ENCODE data around the gene LARP4B. TPM values are rescaled to one million over a fixed set of nuclear protein-coding genes. Genes with fewer than 3 reads are reported as not detected.

LARP4B gene
- total and polyA plus RNA-seq, 2 donors (not counting 1 experiment from before 2014, with no cell fraction given) = 35.6 to 129 TPM

- Histone ChIP-seq H3K9me3 (ENCODE audit: control extremely low read depth in 1 of 3, control insufficient read depth in 2 of 3, insufficient read depth in 1 of 3, low read length in 2 of 3) (peaks cover 0 to 3% (median 0%) of the 10 kb centered on the region in 3 donors), H3K4me2 (replicated peaks; ENCODE audit: low read depth, low read length, poor library complexity, severe bottlenecking) (no peak overlapping the region), H3K27ac (ENCODE audit: low read length in 2 of 2) (no peak overlapping the region), H3K36me3 (replicated peaks in 1 of 2; ENCODE audit: control extremely low read depth in 1 of 2, control insufficient read depth in 1 of 2, extremely low read depth in 1 of 2, insufficient read depth in 2 of 2, low read length in 1 of 2) (no peaks in the 10 kb centered on the region), H3K79me2 (ENCODE audit: control insufficient read depth, insufficient read depth, low read length) (no peaks in the 10 kb centered on the region), H3K9ac (ENCODE audit: low read length) (no peak overlapping the region), H2AFZ (ENCODE audit: insufficient read depth, low read depth, low read length, poor library complexity, severe bottlenecking) (no peak overlapping the region), H3K27me3 (replicated peaks in 1 of 4; ENCODE audit: control extremely low read depth in 1 of 4, control insufficient read depth in 3 of 4, insufficient read depth in 4 of 4, low read length in 3 of 4) (peaks cover 0 to 6% (median 2%) of the 10 kb centered on the region in 4 experiments), H3K4me1 (ENCODE audit: control insufficient read depth in 2 of 2, insufficient read depth in 2 of 2, low read length in 2 of 2) (no peaks in the 10 kb centered on the region), H3K4me3 (ENCODE audit: control extremely low read depth in 1 of 5, extremely low read depth in 1 of 5, insufficient read depth in 1 of 5, low read depth in 2 of 5, low read length in 4 of 5) (no peak overlapping the region), H4K20me1 (ENCODE audit: control insufficient read depth, insufficient read depth, low read length, poor library complexity, severe bottlenecking) (no peaks in the 10 kb centered on the region)
- no peaks in the 10 kb centered on the region for H3K4me1 Mint-ChIP-seq
- H3K27me3 Mint-ChIP-seq = peaks cover 24% of the 10 kb centered on the region
- TF ChIP-seq EZH2 (IDR thresholded peaks at IDR 0.05; ENCODE audit: borderline replicate concordance, insufficient read depth, low read depth, low read length, poor library complexity, severe bottlenecking) (no peak), CTCF (IDR thresholded peaks at IDR 0.05) (no peak)
- no peak for ATAC-seq (ENCODE audit: low read depth)
- WGBS (ENCODE audit: insufficient coverage) = 100% methylated on average over 1 of the region's 3 CpGs
- POLR2A ChIA-PET = no interaction called here
- no peak overlapping the region for H3K27ac Mint-ChIP-seq
- no peak overlapping the region for H3K4me3 Mint-ChIP-seq
- H3K9me3 Mint-ChIP-seq (ENCODE audit: insufficient read depth) = no peaks in the 10 kb centered on the region
- intact Hi-C loops (cut with micrococcal nuclease) = no loop called here
- CTCF ChIA-PET = no interaction called here
- DNase-seq = no peak
Observed at GRCh38 chr10:962342-962741, 30.8 kb upstream of the LARP4B start.

GRCh38 chr10:958856-959255 is 27.4 kb upstream of the LARP4B start:
- Histone ChIP-seq H4K20me1 (ENCODE audit: control insufficient read depth, insufficient read depth, low read length, poor library complexity, severe bottlenecking) (no peaks in the 10 kb centered on the region), H3K27me3 (replicated peaks in 1 of 4; ENCODE audit: control extremely low read depth in 1 of 4, control insufficient read depth in 3 of 4, insufficient read depth in 4 of 4, low read length in 3 of 4) (peaks cover 0 to 5% (median 2%) of the 10 kb centered on the region in 4 experiments), H3K4me2 (replicated peaks; ENCODE audit: low read depth, low read length, poor library complexity, severe bottlenecking) (no peak overlapping the region), H3K9me3 (ENCODE audit: control extremely low read depth in 1 of 3, control insufficient read depth in 2 of 3, insufficient read depth in 1 of 3, low read length in 2 of 3) (no peaks in the 10 kb centered on the region), H2AFZ (ENCODE audit: insufficient read depth, low read depth, low read length, poor library complexity, severe bottlenecking) (no peak overlapping the region), H3K36me3 (replicated peaks in 1 of 2; ENCODE audit: control extremely low read depth in 1 of 2, control insufficient read depth in 1 of 2, extremely low read depth in 1 of 2, insufficient read depth in 2 of 2, low read length in 1 of 2) (no peaks in the 10 kb centered on the region), H3K4me1 (ENCODE audit: control insufficient read depth in 2 of 2, insufficient read depth in 2 of 2, low read length in 2 of 2) (no peaks in the 10 kb centered on the region), H3K9ac (ENCODE audit: low read length) (no peak overlapping the region), H3K79me2 (ENCODE audit: control insufficient read depth, insufficient read depth, low read length) (no peaks in the 10 kb centered on the region), H3K27ac (ENCODE audit: low read length in 2 of 2) (no peak overlapping the region), H3K4me3 (ENCODE audit: control extremely low read depth in 1 of 5, extremely low read depth in 1 of 5, insufficient read depth in 1 of 5, low read depth in 2 of 5, low read length in 4 of 5) (no peak overlapping the region)
- DNase-seq = no peak
- ATAC-seq (ENCODE audit: low read depth) = no peak
- Mint-ChIP-seq H3K4me1 (no peaks in the 10 kb centered on the region), H3K4me3 (no peak overlapping the region), H3K9me3 (ENCODE audit: insufficient read depth) (no peaks in the 10 kb centered on the region), H3K27ac (no peak overlapping the region), H3K27me3 (peaks cover 23% of the 10 kb centered on the region)
- intact Hi-C loops (cut with micrococcal nuclease) = no loop called here
- CTCF ChIA-PET = no interaction called here
- TF ChIP-seq EZH2 (IDR thresholded peaks at IDR 0.05; ENCODE audit: borderline replicate concordance, insufficient read depth, low read depth, low read length, poor library complexity, severe bottlenecking) (no peak), CTCF (IDR thresholded peaks at IDR 0.05) (no peak)
- 97% methylated on average over 6 of the region's 6 CpGs for WGBS (ENCODE audit: insufficient coverage)
- POLR2A ChIA-PET = no interaction called here

Data from B cell (primary cell).